SK-N-SH (cell line): ENCODE measurements around the gene KCTD15. TPM values are rescaled to one million over a fixed set of nuclear protein-coding genes. Genes with fewer than 3 reads are reported as not detected.

Experiments
- CTCF ChIA-PET: fragments of 300-600, 350-600 bp; formaldehyde crosslinking; extraction: SDS; loops from one replicate; lab custom pipeline; 2021; lab: Yijun Ruan, JAX
- POLR2A ChIA-PET: fragments of 350-600 bp; sonication (Branson Sonifier 250); formaldehyde crosslinking; extraction: SDS; loops from one replicate; lab custom pipeline; 2020; ENCODE audit warnings: antibody characterized with exemption, inconsistent platforms; lab: Yijun Ruan, JAX
- DNase-seq: peaks from one replicate; pipeline ENCODE4 v3.0.0; 2012
- H2AFZ ChIP-seq: fragments of 200-600 bp; sonication (generic); 2 replicates; pipeline ENCODE4 v1.8.1; 2016; ENCODE audit warnings: antibody characterized with exemption, mild to moderate bottlenecking, low read depth
- H3F3A ChIP-seq: fragments of 200-600 bp; sonication (generic); replicated peaks from 2 replicates; pipeline ENCODE3; 2016; ENCODE audit warnings: antibody characterized with exemption, mild to moderate bottlenecking; ENCODE audit not compliant: insufficient read depth
- H3K27ac ChIP-seq, 2 experiments: fragments of 200-500 bp in 1 of 2; fragments of 200-600 bp in 1 of 2; sonication (Bioruptor generic) in 1 of 2; sonication (generic), shearing (Covaris generic) in 1 of 2; 2 replicates each; pipeline versions ENCODE4 v1.5.1 to v1.6.1; 2014 to 2016; ENCODE audit warnings: low read depth in 2 of 2, inconsistent platforms in 1 of 2, low read length in 1 of 2, mild to moderate bottlenecking in 1 of 2, mixed read lengths in 1 of 2
- H3K27me3 ChIP-seq: fragments of 200-600 bp; sonication (generic), shearing (Covaris generic); 2 replicates; pipeline ENCODE4 v1.6.1; 2016; ENCODE audit warnings: mixed run types; ENCODE audit not compliant: insufficient read depth
- H3K36me3 ChIP-seq, 2 experiments: fragments of 200-500 bp in 1 of 2; fragments of 200-600 bp in 1 of 2; sonication (Bioruptor generic) in 1 of 2; sonication (generic) in 1 of 2; replicated peaks in 1 of 2; 2 replicates each; pipeline versions ENCODE3 to v1.5.1; 2014 to 2016; ENCODE audit warnings: low read length in 1 of 2, mild to moderate bottlenecking in 1 of 2; ENCODE audit not compliant: insufficient read depth in 2 of 2, control insufficient read depth in 1 of 2
- H3K4me1 ChIP-seq, 2 experiments: fragments of 200-500 bp in 1 of 2; fragments of 200-600 bp in 1 of 2; sonication (Bioruptor generic) in 1 of 2; sonication (generic), shearing (Covaris generic) in 1 of 2; 2 replicates each; pipeline versions ENCODE4 v1.5.1 to v1.6.1; 2014 to 2016; ENCODE audit warnings: low read depth in 1 of 2, low read length in 1 of 2, mixed run types in 1 of 2; ENCODE audit not compliant: insufficient read depth in 2 of 2, control insufficient read depth in 1 of 2
- H3K4me2 ChIP-seq: fragments of 200-600 bp; sonication (generic), shearing (Covaris generic); 2 replicates; pipeline ENCODE4 v1.6.1; 2017; ENCODE audit warnings: mixed run types
- H3K4me3 ChIP-seq, 2 experiments: fragments of 200-500 bp in 1 of 2; fragments of 200-600 bp in 1 of 2; sonication (Bioruptor generic) in 1 of 2; sonication (generic), shearing (Covaris generic) in 1 of 2; 2 replicates each; pipeline versions ENCODE4 v1.5.1 to v1.8.1; 2014 to 2016; ENCODE audit warnings: low read depth in 2 of 2, inconsistent platforms in 1 of 2, low read length in 1 of 2, mild to moderate bottlenecking in 1 of 2, mixed read lengths in 1 of 2, moderate library complexity in 1 of 2
- H3K79me2 ChIP-seq: fragments of 200-600 bp; sonication (generic); 2 replicates; pipeline ENCODE4 v1.8.1; 2017; ENCODE audit warnings: mild to moderate bottlenecking; ENCODE audit not compliant: insufficient read depth
- H3K9ac ChIP-seq: fragments of 200-600 bp; sonication (generic); 2 replicates; pipeline ENCODE4 v1.6.1; 2017; ENCODE audit warnings: mixed run types
- H3K9me2 ChIP-seq: fragments of 200-600 bp; sonication (generic); 2 replicates; pipeline ENCODE4 v1.6.1; 2017; ENCODE audit warnings: mixed run types
- H3K9me3 ChIP-seq: fragments of 200-600 bp; sonication (generic); 2 replicates; pipeline ENCODE4 v1.6.1; 2017; ENCODE audit warnings: mixed run types, mild to moderate bottlenecking, moderate library complexity
- H4K20me1 ChIP-seq: fragments of 200-600 bp; sonication (generic); 2 replicates; pipeline ENCODE4 v1.6.1; 2017; ENCODE audit warnings: mild to moderate bottlenecking, mixed run types; ENCODE audit not compliant: insufficient read depth
- ELF1 ChIP-seq: IDR thresholded peaks from 2 replicates; pipeline ENCODE4 v1.4.0; 2012
- EP300 ChIP-seq, 2 experiments: IDR thresholded peaks; 2 replicates each; pipeline versions ENCODE4 v1.4.0 to v1.6.1; 2012; ENCODE audit warnings: borderline replicate concordance in 1 of 2, low read depth in 1 of 2, low read length in 1 of 2
- FOSL2 ChIP-seq: IDR thresholded peaks from 2 replicates; pipeline ENCODE4 v1.4.0; 2012; ENCODE audit warnings: low read depth, mild to moderate bottlenecking, moderate library complexity, borderline replicate concordance
- FOXJ3 ChIP-seq: sonication (generic); formaldehyde crosslinking; IDR thresholded peaks from 2 replicates; pipeline ENCODE4 v1.5.1; 2020; ENCODE audit warnings: mild to moderate bottlenecking, missing genetic modification reagents
- GABPA ChIP-seq: IDR thresholded peaks from 2 replicates; pipeline ENCODE4 v1.4.0; 2012; ENCODE audit warnings: low read depth, mild to moderate bottlenecking
- GATA2 ChIP-seq: sonication (generic); formaldehyde crosslinking; IDR thresholded peaks from 2 replicates; pipeline ENCODE4 v1.5.0; 2020; ENCODE audit warnings: mild to moderate bottlenecking, missing genetic modification reagents
- JUND ChIP-seq: IDR thresholded peaks from 2 replicates; pipeline ENCODE4 v1.4.0; 2012
- MXI1 ChIP-seq: IDR thresholded peaks from 2 replicates; pipeline ENCODE4 v1.6.1; 2012; ENCODE audit warnings: mild to moderate bottlenecking, low read depth, low read length, improper control_type of control experiment
- NFIC ChIP-seq: IDR thresholded peaks from 2 replicates; pipeline ENCODE4 v1.4.0; 2012; ENCODE audit warnings: borderline replicate concordance
- RAD21 ChIP-seq: IDR thresholded peaks from 2 replicates; pipeline ENCODE4 v1.6.1; 2012; ENCODE audit warnings: mild to moderate bottlenecking, low read length
- RCOR1 ChIP-seq: fragments of 150-350 bp; IDR thresholded peaks from 2 replicates; pipeline ENCODE4 v1.6.1; 2017; ENCODE audit warnings: antibody characterized with exemption, low read length
- RFX5 ChIP-seq: IDR thresholded peaks from 2 replicates; pipeline ENCODE4 v1.6.1; 2012; ENCODE audit warnings: mild to moderate bottlenecking, improper control_type of control experiment, low read length
- RXRA ChIP-seq: IDR thresholded peaks from 2 replicates; pipeline ENCODE4 v1.4.0; 2012; ENCODE audit warnings: low read depth, mild to moderate bottlenecking, borderline replicate concordance
- SMC3 ChIP-seq: IDR thresholded peaks from 2 replicates; pipeline ENCODE4 v1.6.1; 2012; ENCODE audit warnings: low read depth, low read length, improper control_type of control experiment
- TCF12 ChIP-seq: IDR thresholded peaks from 2 replicates; pipeline ENCODE4 v1.4.0; 2012
- TEAD4 ChIP-seq: IDR thresholded peaks from 2 replicates; pipeline ENCODE4 v1.4.0; 2012; ENCODE audit warnings: mild to moderate bottlenecking, borderline replicate concordance; ENCODE audit not compliant: insufficient read depth
- WGBS: methylation state at CpG from one replicate; pipeline ENCODE4 v1.1.6; 2017; ENCODE audit warnings: low lambda C conversion rate; 5-methylcytosine and 5-hydroxymethylcytosine counted together
- polyA plus RNA-seq, 3 experiments: library from polyadenylated mRNA; depleted of rRNA; stranded (reverse); fragments of >200 nt; gene quantifications; 2 replicates each; pipeline ENCODE4 v1.2.3, GENCODE V29; 2012
- TF ChIP-seq, protein P1 (sequence below): IDR thresholded peaks from 2 replicates; pipeline ENCODE4 v1.4.0; 2012; ENCODE audit warnings: low read depth, borderline replicate concordance
- TF ChIP-seq, protein P2 (sequence below): fragments of 150-350 bp; IDR thresholded peaks from 2 replicates; pipeline ENCODE4 v1.6.1; 2017; ENCODE audit warnings: antibody characterized with exemption, low read length, low read depth, borderline replicate concordance
- TF ChIP-seq, protein P3 (sequence below): IDR thresholded peaks from 2 replicates; pipeline ENCODE4 v1.4.0; 2012; ENCODE audit warnings: low read depth, borderline replicate concordance
- TF ChIP-seq, protein P4 (sequence below): IDR thresholded peaks from 2 replicates; pipeline ENCODE4 v1.4.0; 2012; ENCODE audit warnings: low read depth
- TF ChIP-seq, protein P5 (sequence below): fragments of 200-600 bp; sonication (generic); IDR thresholded peaks from 2 replicates; pipeline ENCODE4 v1.6.1; 2017; ENCODE audit warnings: antibody characterized with exemption, mild to moderate bottlenecking, moderate library complexity

Gene KCTD15
- polyA plus RNA-seq, 1 of the 3 experiments (the other 2 are of a cell fraction) = 15.5 TPM

DNA sequence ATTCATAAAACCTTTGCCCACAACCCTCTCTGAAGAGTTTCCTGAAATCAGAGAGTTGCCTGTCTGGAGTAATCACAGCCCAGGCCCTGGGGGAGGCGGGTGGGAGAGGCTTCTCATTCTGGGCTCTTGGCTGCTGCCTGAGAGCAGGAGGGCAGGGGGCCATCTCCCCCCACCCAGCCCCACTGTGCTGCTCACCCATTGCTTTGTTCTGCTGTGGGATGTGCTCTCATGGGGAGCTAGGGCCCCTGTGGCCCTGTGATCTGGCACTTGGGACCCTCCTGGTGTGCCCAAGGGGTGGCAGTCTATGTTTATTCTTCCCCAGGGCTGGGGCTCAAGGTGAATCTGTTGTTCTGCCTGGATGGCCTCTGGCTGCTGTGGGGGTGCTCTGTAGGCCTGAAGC lies 6.1 kb downstream of the KCTD15 start:
- POLR2A ChIA-PET = no interaction called here
- DNase-seq = no peak
- no peak overlapping the region for H3K4me2 ChIP-seq
- no peaks in the 10 kb centered on the region for H4K20me1 ChIP-seq
- H3K36me3 ChIP-seq = peaks cover 0 to 8% of the 10 kb centered on the region in 2 experiments
- H3K9ac ChIP-seq = no peak overlapping the region
- peaks cover 0 to 37% of the 10 kb centered on the region in 2 experiments; a peak in 2 of 4 replicates for H3K4me1 ChIP-seq
- H3F3A ChIP-seq = no peaks in the 10 kb centered on the region
- H3K27ac ChIP-seq = no peak overlapping the region
- whole genome bisulfite sequencing = 70% methylated on average over 1 of the region's 1 CpG
- H3K27me3 ChIP-seq = no peaks in the 10 kb centered on the region
- no peaks in the 10 kb centered on the region for H3K9me3 ChIP-seq
- no peaks in the 10 kb centered on the region for H3K79me2 ChIP-seq
- no peaks in the 10 kb centered on the region for H3K9me2 ChIP-seq
- no peak overlapping the region for H3K4me3 ChIP-seq
- TF ChIP-seq MXI1 (no peak), NFIC (no peak), RAD21 (no peak), FOSL2 (no peak), RXRA (no peak), FOXJ3 (no peak), RFX5 (no peak), EP300 (IDR thresholded peaks at IDR 0.05; ENCODE audit: borderline replicate concordance in 1 of 2, low read depth in 1 of 2, low read length in 1 of 2) (no peak), RCOR1 (no peak), GATA2 (CRISPR knock-in tag) (no peak)
- TF ChIP-seq, protein P1, sequence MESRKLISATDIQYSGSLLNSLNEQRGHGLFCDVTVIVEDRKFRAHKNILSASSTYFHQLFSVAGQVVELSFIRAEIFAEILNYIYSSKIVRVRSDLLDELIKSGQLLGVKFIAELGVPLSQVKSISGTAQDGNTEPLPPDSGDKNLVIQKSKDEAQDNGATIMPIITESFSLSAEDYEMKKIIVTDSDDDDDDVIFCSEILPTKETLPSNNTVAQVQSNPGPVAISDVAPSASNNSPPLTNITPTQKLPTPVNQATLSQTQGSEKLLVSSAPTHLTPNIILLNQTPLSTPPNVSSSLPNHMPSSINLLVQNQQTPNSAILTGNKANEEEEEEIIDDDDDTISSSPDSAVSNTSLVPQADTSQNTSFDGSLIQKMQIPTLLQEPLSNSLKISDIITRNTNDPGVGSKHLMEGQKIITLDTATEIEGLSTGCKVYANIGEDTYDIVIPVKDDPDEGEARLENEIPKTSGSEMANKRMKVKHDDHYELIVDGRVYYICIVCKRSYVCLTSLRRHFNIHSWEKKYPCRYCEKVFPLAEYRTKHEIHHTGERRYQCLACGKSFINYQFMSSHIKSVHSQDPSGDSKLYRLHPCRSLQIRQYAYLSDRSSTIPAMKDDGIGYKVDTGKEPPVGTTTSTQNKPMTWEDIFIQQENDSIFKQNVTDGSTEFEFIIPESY = no peak
- TF ChIP-seq, protein P2, sequence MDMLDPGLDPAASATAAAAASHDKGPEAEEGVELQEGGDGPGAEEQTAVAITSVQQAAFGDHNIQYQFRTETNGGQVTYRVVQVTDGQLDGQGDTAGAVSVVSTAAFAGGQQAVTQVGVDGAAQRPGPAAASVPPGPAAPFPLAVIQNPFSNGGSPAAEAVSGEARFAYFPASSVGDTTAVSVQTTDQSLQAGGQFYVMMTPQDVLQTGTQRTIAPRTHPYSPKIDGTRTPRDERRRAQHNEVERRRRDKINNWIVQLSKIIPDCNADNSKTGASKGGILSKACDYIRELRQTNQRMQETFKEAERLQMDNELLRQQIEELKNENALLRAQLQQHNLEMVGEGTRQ = no peak
- TF ChIP-seq, protein P3, sequence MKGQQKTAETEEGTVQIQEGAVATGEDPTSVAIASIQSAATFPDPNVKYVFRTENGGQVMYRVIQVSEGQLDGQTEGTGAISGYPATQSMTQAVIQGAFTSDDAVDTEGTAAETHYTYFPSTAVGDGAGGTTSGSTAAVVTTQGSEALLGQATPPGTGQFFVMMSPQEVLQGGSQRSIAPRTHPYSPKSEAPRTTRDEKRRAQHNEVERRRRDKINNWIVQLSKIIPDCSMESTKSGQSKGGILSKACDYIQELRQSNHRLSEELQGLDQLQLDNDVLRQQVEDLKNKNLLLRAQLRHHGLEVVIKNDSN = no peak
- TF ChIP-seq, protein P4, sequence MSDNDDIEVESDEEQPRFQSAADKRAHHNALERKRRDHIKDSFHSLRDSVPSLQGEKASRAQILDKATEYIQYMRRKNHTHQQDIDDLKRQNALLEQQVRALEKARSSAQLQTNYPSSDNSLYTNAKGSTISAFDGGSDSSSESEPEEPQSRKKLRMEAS = no peak
- H2AFZ ChIP-seq = no peak overlapping the region
- CTCF ChIA-PET = interaction anchor here (0.6 to 1.4 kb wide), 3 partner anchors 25 to 239 kb away, joined by 3 to 5 read pairs (median 3); no protein-coding TSS in a partner anchor

DNA sequence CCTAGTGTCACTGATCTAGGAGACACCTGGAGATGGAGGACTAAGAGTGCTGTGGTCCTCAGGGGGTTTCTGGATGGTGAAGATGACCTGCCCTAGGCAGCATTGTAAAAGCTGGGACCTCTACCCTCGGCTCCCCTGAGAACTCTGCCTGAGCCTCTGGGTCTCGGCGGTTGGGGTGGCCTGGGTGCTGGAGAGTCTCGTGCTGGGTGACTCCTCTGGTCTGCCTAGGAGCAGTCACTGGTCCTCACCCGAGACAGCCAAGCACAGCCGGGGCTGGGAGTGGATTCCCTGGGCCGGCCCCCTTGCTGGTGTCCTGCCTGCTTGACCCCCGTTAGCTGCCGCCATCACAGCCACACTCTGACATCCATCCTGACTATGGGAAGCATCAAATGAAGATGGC lies 6.7 kb downstream of the KCTD15 start:
- H3K9ac ChIP-seq = no peak overlapping the region
- H3F3A ChIP-seq = no peaks in the 10 kb centered on the region
- no peak overlapping the region for H2AFZ ChIP-seq
- H3K4me2 ChIP-seq = no peak overlapping the region
- H3K4me1 ChIP-seq = peaks cover 0 to 34% of the 10 kb centered on the region in 2 experiments; a peak in 2 of 4 replicates
- no peak overlapping the region for H3K4me3 ChIP-seq
- no peak for DNase-seq
- no peaks in the 10 kb centered on the region for H3K79me2 ChIP-seq
- ChIA-PET POLR2A (no interaction called here), CTCF (interaction anchor here (1.0 to 2.7 kb wide), 5 partner anchors 9 to 238 kb away, joined by 3 to 9 read pairs (median 5); no protein-coding TSS in a partner anchor)
- H3K27me3 ChIP-seq = no peaks in the 10 kb centered on the region
- no peaks in the 10 kb centered on the region for H4K20me1 ChIP-seq
- H3K36me3 ChIP-seq = peaks cover 0 to 8% of the 10 kb centered on the region in 2 experiments
- H3K9me3 ChIP-seq = no peaks in the 10 kb centered on the region
- 94% methylated on average over 2 of the region's 9 CpGs for WGBS
- no peaks in the 10 kb centered on the region for H3K9me2 ChIP-seq
- H3K27ac ChIP-seq = no peak overlapping the region
- TF ChIP-seq TCF12 (no peak), RAD21 (no peak), NFIC (no peak), ELF1 (no peak), FOSL2 (no peak), SMC3 (no peak), TEAD4 (no peak), GABPA (no peak), JUND (no peak)
- TF ChIP-seq, protein P5, sequence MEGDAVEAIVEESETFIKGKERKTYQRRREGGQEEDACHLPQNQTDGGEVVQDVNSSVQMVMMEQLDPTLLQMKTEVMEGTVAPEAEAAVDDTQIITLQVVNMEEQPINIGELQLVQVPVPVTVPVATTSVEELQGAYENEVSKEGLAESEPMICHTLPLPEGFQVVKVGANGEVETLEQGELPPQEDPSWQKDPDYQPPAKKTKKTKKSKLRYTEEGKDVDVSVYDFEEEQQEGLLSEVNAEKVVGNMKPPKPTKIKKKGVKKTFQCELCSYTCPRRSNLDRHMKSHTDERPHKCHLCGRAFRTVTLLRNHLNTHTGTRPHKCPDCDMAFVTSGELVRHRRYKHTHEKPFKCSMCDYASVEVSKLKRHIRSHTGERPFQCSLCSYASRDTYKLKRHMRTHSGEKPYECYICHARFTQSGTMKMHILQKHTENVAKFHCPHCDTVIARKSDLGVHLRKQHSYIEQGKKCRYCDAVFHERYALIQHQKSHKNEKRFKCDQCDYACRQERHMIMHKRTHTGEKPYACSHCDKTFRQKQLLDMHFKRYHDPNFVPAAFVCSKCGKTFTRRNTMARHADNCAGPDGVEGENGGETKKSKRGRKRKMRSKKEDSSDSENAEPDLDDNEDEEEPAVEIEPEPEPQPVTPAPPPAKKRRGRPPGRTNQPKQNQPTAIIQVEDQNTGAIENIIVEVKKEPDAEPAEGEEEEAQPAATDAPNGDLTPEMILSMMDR = no peak
- TF ChIP-seq, protein P2 = no peak
- TF ChIP-seq, protein P3 = no peak
